ENCODE data around the gene CYP2D6.
A peak's percentile ranks its signal among the peaks of the same experiment; 100 is the strongest.
"Not testable (repeated sequence)": the region's sequence is repeated elsewhere in the genome, so short reads cannot be mapped to it uniquely, and the experiment has no call there.

The CYP2D6 gene

DNA sequence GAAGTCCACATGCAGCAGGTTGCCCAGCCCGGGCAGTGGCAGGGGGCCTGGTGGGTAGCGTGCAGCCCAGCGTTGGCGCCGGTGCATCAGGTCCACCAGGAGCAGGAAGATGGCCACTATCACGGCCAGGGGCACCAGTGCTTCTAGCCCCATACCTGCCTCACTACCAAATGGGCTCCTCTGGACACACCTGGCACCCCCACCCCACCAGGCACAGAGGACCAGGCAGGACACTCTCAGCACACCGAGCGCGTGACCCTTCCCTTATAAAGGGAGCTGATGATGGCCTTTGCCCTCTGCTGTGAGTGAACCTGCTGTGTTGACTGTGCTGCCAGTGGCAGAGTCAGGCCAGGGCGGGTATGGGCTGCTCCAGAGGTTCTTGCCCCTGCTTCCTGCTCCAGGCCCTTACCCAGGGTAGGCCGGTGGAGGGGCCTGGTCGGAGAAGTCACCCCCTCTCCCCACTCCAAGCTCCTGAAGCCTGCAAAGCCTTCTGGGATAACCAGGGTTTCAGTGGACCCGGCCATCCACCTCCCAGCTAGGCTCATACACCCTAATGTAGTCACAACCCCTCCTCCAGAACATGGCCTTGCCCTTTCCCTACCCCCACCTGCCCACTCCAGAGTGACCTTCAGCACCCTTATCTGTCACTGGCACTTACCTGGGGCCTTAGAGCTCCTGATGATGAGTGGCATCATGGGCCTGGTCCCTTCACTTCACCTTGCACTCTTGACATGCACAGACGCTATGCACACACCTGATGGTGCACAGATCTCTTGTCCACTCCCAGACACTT is at the start of gene CYP2D6:
Gene CYP2D6, minus strand, starts transcription at position 172 of the 793 bp plus-strand sequence. Its CDS starts 19 bp downstream, at position 153.
- ATAC-seq (replicated peaks), result peak; percentile 12 to 22
- H3K4me1 Mint-ChIP-seq, H3K9me3 Mint-ChIP-seq, H3K27me3 Mint-ChIP-seq, H3K4me3 Mint-ChIP-seq, DNase-seq: not testable (repeated sequence)
- Mint-ChIP-seq H3K36me3 (peaks cover 11 to 13% of the 10 kb centered on the region in 2 donors), H3K27ac (peak within 1 kb of the TSS; percentile 38)

DNA sequence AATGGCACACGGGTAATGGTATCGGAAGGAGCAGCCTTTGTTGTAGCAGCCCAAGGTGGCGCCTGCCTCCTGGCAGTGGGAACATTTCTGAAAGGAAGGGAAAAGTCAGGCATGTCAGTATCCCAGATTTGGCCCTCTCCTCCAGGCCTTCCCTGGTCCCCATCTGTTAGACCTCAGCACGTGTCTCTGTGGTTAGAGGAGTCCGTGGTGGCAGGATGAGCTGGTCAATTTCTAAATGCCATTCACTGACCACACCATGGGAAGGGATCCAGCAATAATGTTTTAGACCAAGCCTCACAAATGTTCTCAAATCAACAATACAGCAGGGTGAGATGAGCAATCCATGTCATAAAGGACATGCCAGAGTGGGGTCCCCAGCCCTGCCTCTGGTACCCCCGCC is 49.0 kb upstream of the CYP2D6 start:
- Mint-ChIP-seq H3K27ac (peak overlapping the region; percentile 31), H3K9me3 (no peaks in the 10 kb centered on the region), H3K4me1 (peaks cover 21 to 40% of the 10 kb centered on the region in 2 donors), H3K4me3 (no peak overlapping the region), H3K36me3 (peaks cover 17 to 34% of the 10 kb centered on the region in 2 donors), H3K27me3 (no peaks in the 10 kb centered on the region)
- DNase-seq, result no peak
- ATAC-seq (replicated peaks), result no peak

DNA sequence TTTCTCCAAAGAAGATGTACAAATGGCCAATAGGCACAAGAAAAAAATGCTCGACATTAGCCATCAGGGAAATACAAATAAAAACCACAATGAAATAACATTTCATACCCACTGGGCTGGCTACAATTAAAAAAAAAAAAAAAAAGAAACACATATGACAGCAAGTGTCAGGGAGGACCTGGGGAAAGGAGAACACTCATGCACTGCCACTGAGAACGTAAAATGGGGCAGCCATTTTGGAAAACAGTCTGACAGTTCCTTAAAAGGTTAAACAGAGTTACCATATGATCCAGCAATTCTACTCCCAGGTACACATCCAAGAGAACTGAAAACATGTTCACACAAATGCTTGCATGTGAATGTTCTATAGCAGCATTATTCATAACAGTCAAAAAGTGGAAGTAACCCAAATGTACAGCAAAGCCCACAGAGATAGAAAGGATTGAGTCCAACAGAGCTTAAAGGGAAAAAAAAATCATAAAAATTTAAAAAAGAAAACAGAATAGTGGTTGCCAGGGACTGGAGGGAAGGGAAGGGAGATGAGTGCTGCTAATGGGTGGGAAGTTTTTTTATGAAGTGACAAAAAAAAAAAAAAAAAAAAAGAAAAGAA is 48.4 kb upstream of the CYP2D6 start:
- peak overlapping the region; percentile 53 for H3K27ac Mint-ChIP-seq
- no peaks in the 10 kb centered on the region for H3K27me3 Mint-ChIP-seq
- H3K4me1 Mint-ChIP-seq, result peaks cover 24 to 41% of the 10 kb centered on the region in 2 donors
- H3K9me3 Mint-ChIP-seq, result no peaks in the 10 kb centered on the region
- ATAC-seq (replicated peaks) (peak; percentile 69 to 73), DNase-seq (no peak)
- H3K36me3 Mint-ChIP-seq, result peaks cover 17 to 37% of the 10 kb centered on the region in 2 donors
- no peak overlapping the region for H3K4me3 Mint-ChIP-seq

DNA sequence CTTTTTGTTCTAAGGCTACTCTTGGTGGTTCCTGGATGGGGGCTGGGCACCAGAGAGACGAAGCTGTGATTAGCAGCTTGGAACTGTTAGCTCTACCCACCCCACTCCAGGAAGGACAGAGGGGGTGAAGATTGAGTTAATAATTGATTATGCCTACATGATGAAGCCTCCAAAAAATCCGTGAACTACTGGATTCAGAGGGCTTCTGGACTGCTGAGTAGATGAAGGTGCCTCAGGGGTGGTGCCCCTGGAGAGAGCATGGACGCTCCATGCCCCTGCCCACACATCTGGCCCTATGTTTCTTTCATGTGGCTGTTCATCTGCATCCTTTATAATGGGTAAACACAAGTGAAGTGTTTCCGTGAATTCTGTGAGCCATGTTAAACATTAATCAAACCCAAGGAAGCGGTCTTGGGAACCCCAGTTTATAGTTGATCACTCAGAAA is 47.3 kb upstream of the CYP2D6 start:
- no peak overlapping the region for H3K4me3 Mint-ChIP-seq
- peaks cover 20 to 41% of the 10 kb centered on the region in 2 donors for H3K4me1 Mint-ChIP-seq
- no peaks in the 10 kb centered on the region for H3K27me3 Mint-ChIP-seq
- DNase-seq (no peak), ATAC-seq (replicated peaks) (no peak)
- H3K27ac Mint-ChIP-seq, result peak overlapping the region; percentile 72
- peaks cover 17 to 37% of the 10 kb centered on the region in 2 donors for H3K36me3 Mint-ChIP-seq
- H3K9me3 Mint-ChIP-seq, result no peaks in the 10 kb centered on the region

DNA sequence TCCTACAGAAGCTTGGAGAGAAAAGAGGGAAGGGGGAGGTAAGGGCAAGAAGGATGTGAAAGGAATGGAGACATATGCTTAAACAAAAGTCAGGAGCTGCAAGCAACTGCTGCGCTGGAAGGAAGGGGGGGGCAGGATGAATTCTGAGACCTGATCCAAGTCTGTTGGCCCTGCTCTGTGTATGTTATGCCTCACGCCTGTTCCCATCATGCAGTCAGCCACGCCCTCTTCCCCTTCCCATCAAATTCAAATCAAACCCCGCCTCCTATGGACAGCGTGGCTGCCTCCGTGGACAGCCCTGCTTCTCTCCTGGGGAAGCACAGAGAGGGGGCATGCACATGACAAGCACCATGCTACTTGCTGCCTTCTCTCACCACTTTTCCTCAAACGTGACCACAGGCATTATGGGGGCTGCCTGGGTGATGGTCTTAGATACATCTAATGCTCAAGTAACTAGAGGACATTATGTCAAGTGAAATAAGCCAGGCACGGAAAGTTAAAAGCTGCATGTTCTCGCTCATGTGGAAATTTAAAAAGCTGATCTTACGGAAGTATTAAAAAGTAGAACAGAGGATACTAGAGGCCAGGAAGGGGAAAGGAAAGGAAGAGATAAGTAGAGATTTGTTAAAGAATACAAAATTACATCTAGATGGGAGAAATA is 45.8 kb upstream of the CYP2D6 start:
- no peak for DNase-seq
- H3K27me3 Mint-ChIP-seq, result no peaks in the 10 kb centered on the region
- H3K9me3 Mint-ChIP-seq, result no peaks in the 10 kb centered on the region
- H3K36me3 Mint-ChIP-seq, result peaks cover 25 to 47% of the 10 kb centered on the region in 2 donors
- peak overlapping the region; percentile 66 for H3K27ac Mint-ChIP-seq
- H3K4me3 Mint-ChIP-seq, result no peak overlapping the region
- ATAC-seq (replicated peaks), result no peak
- peaks cover 33 to 50% of the 10 kb centered on the region in 2 donors for H3K4me1 Mint-ChIP-seq

DNA sequence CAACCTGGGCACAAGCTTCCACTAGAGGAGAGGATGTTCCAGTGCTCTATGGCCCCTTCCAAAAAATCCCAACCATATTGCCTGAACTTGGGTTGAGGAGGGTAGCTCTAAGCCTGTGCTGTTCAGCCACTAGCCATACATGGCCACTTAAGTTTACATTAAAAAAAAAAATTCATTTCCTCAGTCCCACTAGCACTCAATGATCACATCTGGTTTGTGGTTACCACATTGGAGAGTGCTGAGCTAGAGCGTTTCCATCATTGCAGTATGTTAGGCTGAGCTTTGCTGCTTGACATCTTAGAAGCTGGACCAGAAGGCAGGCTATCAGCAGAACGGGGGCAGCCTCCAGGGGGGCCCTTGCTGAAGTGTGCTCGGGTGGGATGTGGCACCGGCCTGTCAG is 43.5 kb upstream of the CYP2D6 start:
- H3K9me3 Mint-ChIP-seq, result no peaks in the 10 kb centered on the region
- DNase-seq (no peak), ATAC-seq (replicated peaks) (peak in 1 of 2 donors; percentile 27)
- H3K27ac Mint-ChIP-seq, result no peak overlapping the region
- H3K4me1 Mint-ChIP-seq, result peaks cover 29 to 51% of the 10 kb centered on the region in 2 donors
- no peak overlapping the region for H3K4me3 Mint-ChIP-seq
- no peaks in the 10 kb centered on the region for H3K27me3 Mint-ChIP-seq
- H3K36me3 Mint-ChIP-seq, result peaks cover 29 to 55% of the 10 kb centered on the region in 2 donors

DNA sequence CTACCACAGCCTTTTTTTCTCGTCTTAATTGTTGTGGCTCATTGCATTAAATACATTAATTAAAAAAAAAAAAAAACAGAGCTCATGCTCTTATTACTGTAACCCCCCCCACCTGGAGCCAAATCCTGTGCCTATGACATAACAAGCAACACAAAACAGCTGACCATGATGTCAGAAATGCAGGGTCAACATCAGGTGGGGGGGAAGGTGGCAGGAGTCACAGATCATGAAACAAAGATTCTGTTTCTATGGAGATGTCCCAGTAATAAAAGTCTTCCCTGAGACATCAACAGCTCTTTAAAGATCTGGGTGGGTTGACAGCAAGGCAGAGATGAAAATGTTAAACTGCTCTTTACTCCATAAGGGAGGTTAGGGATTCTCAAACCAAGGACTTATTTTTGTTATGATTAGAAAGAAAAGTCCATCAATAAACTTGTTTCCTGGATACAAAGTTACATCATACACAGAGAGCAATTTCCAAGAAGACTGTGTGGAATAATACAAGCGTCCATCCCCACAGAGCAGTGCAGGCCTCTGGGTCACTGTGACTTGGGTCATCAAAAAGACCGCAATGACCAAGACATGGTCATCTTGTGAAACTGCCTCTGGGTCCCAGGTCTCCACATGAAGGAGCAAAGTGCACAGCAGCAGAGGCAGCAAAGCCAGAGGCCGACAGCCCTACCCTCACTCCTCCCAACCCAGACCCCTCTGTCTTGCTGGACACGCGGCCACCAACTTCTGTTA is 42.7 kb upstream of the CYP2D6 start:
- Mint-ChIP-seq H3K4me3 (no peak overlapping the region), H3K27ac (peak overlapping the region; percentile 25), H3K4me1 (peaks cover 32 to 50% of the 10 kb centered on the region in 2 donors), H3K9me3 (no peaks in the 10 kb centered on the region), H3K36me3 (peaks cover 33 to 56% of the 10 kb centered on the region in 2 donors), H3K27me3 (no peaks in the 10 kb centered on the region)
- ATAC-seq (replicated peaks) (no peak), DNase-seq (no peak)

DNA sequence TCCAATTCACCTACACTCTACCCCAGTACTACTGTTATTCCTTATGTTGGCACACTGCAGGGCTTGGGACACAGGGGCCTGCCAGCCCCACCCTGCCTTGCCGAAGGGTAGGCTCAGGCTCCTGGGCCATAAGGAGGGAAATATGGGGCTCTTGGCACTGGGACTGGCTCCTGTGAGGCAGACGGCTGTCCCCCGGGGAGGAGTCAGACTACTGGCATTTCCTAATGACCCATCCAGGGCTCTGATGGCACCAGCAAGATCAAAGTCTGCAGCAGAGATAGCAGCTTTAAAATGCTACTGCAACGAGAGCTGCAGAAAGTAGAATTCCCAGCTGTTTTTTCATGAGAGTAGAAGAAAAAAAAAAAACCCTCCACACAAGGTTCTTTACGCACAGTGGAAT is 42.2 kb upstream of the CYP2D6 start:
- Mint-ChIP-seq H3K27me3 (no peaks in the 10 kb centered on the region), H3K36me3 (peaks cover 33 to 56% of the 10 kb centered on the region in 2 donors), H3K4me3 (no peak overlapping the region), H3K27ac (peak overlapping the region; percentile 16), H3K9me3 (no peaks in the 10 kb centered on the region), H3K4me1 (peaks cover 32 to 50% of the 10 kb centered on the region in 2 donors)
- DNase-seq (no peak), ATAC-seq (replicated peaks) (peak in 1 of 2 donors; percentile 10)

DNA sequence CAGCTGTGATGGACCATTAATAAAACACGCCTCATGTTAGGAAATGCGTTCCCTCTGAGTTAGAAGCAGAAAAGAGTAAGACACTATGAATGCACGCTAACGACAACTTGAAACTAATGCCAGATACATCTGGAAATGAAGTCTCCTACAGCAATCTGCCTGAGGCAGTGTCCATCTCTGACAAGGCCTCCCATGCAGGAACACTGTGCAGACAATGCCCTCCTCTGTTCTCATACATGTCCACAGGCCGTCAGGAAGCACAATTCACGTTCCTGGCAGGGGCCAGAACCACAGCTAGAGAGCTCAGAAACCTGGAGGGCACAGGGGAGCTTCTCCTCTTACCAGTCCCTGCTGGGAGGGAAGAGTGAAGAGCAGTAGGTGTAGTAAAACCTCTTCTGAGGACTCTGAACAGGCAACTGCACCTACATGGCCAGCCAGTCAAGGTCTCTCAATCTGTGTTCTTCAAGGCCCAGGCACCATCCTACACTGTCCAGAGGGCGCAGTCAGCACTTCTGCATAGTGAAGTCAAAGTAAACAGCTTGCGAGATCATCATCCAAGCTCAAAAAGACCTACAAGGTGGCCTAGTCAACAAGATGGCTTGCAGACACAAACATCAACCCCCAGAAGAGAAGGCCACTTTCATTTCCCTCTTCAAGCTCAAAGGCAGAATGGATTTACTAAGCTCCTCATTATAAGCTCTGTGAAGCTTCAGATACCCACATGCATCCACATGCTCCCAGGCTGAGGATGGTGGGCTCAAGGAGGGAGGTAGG is 41.5 kb upstream of the CYP2D6 start:
- no peak for DNase-seq
- peaks cover 32 to 45% of the 10 kb centered on the region in 2 donors for H3K4me1 Mint-ChIP-seq
- H3K27me3 Mint-ChIP-seq, result no peaks in the 10 kb centered on the region
- H3K4me3 Mint-ChIP-seq, result no peak overlapping the region
- peak; percentile 78 for ATAC-seq (replicated peaks)
- H3K9me3 Mint-ChIP-seq, result no peaks in the 10 kb centered on the region
- peaks cover 31 to 53% of the 10 kb centered on the region in 2 donors for H3K36me3 Mint-ChIP-seq
- H3K27ac Mint-ChIP-seq, result peak overlapping the region; percentile 25

DNA sequence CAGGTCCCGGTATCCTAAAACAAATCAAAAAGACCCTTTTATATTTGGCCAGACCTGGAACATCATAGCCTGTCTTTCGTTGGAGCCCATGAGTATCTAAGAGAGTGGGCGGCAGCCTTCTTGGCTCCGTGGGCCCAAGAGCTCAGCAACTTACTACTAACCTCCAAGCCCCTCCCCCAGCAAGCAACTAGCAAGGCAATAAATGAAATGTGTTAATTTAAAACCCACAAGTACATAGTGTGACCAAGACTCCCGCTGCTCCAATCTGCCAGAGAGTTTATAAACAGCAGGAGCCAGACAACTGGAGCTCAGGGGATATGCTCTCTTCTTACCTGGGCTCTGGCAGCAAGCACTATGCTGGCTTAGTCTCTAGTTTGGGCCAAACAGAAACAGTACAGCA is 40.8 kb upstream of the CYP2D6 start:
- Mint-ChIP-seq H3K27ac (peak overlapping the region; percentile 5), H3K27me3 (no peaks in the 10 kb centered on the region), H3K4me3 (no peak overlapping the region)

DNA sequence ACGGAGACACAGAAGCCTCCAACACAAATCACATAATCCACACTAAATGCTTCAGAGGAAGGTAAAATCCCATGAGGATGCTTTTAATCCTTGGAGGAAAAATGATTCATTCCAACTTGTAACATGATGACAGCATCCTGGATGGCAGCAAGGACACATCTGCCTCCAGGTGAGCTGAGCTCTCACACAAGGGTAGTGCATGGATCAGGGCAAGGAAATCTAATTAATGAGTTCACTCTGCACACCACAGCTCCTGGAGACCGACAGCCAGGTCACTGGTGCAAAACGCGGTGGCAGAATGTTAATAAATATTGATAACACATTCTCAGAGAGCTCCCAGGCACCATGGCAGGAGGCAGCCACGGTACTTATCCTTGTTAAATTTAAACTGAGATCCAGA is 40.3 kb upstream of the CYP2D6 start:
- ATAC-seq (replicated peaks) (no peak), DNase-seq (no peak)
- Mint-ChIP-seq H3K36me3 (peaks cover 33 to 54% of the 10 kb centered on the region in 2 donors), H3K27me3 (no peaks in the 10 kb centered on the region), H3K4me1 (peaks cover 27 to 45% of the 10 kb centered on the region in 2 donors), H3K9me3 (no peaks in the 10 kb centered on the region), H3K27ac (no peak overlapping the region), H3K4me3 (no peak overlapping the region)

More for the DNA sequence above, 40.8 kb upstream of the CYP2D6 start:
- ATAC-seq (replicated peaks) (no peak), DNase-seq (no peak)
- no peaks in the 10 kb centered on the region for H3K9me3 Mint-ChIP-seq
- peaks cover 29 to 45% of the 10 kb centered on the region in 2 donors for H3K4me1 Mint-ChIP-seq
- H3K36me3 Mint-ChIP-seq, result peaks cover 36 to 55% of the 10 kb centered on the region in 2 donors

DNA sequence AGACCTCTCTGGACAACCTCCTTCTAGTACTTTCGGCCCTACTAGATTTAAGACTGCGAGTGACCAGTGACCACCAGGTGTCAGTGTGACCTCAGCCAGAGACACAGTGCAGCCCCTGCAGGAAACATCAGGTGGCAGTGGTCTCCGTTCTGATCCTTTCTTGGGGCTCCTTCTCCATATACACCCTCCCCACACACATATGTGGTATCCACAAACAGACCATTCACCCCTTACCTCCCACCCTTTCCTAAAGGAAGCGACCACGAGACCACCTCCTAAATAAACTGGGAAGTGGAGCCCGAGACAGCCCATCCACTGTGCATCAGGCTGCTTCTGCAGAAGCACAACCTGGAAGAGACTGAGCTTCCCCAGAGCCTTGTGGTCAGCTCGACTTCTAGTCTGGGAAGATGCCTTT is 38.5 kb upstream of the CYP2D6 start:
- H3K4me1 Mint-ChIP-seq, result peaks cover 25 to 42% of the 10 kb centered on the region in 2 donors
- no peaks in the 10 kb centered on the region for H3K27me3 Mint-ChIP-seq
- H3K36me3 Mint-ChIP-seq, result peaks cover 35 to 61% of the 10 kb centered on the region in 2 donors
- peak; percentile 45 for DNase-seq
- peak overlapping the region; percentile 20 for H3K27ac Mint-ChIP-seq
- no peaks in the 10 kb centered on the region for H3K9me3 Mint-ChIP-seq
- ATAC-seq (replicated peaks), result peak; percentile 85
- no peak overlapping the region for H3K4me3 Mint-ChIP-seq

DNA sequence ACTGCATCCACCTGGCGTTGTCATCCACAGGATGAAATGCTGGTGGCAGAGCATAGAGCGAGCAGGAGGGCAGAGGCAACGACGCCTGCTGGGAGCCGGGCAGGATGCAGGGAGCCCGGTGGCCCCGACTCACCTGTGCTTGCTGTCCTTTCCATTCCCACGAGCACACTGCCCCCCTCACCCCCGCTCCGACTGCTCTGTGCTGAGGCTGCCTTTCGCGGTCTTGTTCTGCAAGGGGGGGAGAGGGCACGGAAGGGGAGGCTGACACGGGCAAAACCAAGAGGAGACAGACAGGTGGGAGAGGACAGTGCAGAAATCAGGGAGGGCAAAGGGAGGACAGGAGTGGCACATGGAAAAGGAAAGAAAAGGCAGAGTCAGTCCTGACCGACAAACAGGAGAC is 37.9 kb upstream of the CYP2D6 start:
- no peaks in the 10 kb centered on the region for H3K9me3 Mint-ChIP-seq
- DNase-seq, result no peak
- H3K4me3 Mint-ChIP-seq, result no peak overlapping the region
- ATAC-seq (replicated peaks), result no peak
- H3K4me1 Mint-ChIP-seq, result peaks cover 25 to 36% of the 10 kb centered on the region in 2 donors
- H3K36me3 Mint-ChIP-seq, result peaks cover 38 to 61% of the 10 kb centered on the region in 2 donors
- H3K27ac Mint-ChIP-seq, result no peak overlapping the region
- no peaks in the 10 kb centered on the region for H3K27me3 Mint-ChIP-seq

Data from stimulated activated naive B cell treated with anti-CD40 and anti-IgM and Interleukin-4, amounts not matched to agents 10 μg/mL and 1 μg/mL and 100 μg/mL, for 72 hours (primary cell).